Naive thymus-derived CD4-positive, alpha-beta T cell (primary cell): ENCODE measurements around the gene TMEM33. TPM values are rescaled to one million over a fixed set of nuclear protein-coding genes. Genes with fewer than 3 reads are reported as not detected.

Experiments used
- ATAC-seq: fragments of 150-1000 bp; cut with Tn5 transposase; 2 replicates; pipeline ENCODE4 v1.10.0; 2021; ENCODE audit warnings: mild to moderate bottlenecking, moderate library complexity
- CTCF ChIA-PET: fragments of 350-600 bp; sonication (Branson Sonifier 250); formaldehyde crosslinking; loops from one replicate; lab custom pipeline; 2021; ENCODE audit warnings: antibody characterized with exemption; lab: Charles Lee
- POLR2A ChIA-PET: fragments of 350-600 bp; sonication (Branson Sonifier 250); formaldehyde crosslinking; loops from one replicate; lab custom pipeline; 2021; ENCODE audit warnings: antibody characterized with exemption, inconsistent platforms; lab: Charles Lee
- DNase-seq, 9 donors: peaks; one replicate each; pipeline versions ENCODE4 v3.0.0 to v3.0.0-alpha.2; 2020 to 2022; ENCODE audit warnings: mixed read lengths in 1 of 9
- H3K27ac ChIP-seq: one replicate; pipeline ENCODE4 v1.7.0; 2013; ENCODE audit warnings: mild to moderate bottlenecking, low read depth, low read length, moderate library complexity
- H3K27me3 ChIP-seq, 2 donors: one replicate each; pipeline ENCODE4 v1.7.0; 2013; ENCODE audit warnings: low read length in 2 of 2, mild to moderate bottlenecking in 2 of 2, moderate library complexity in 2 of 2; ENCODE audit not compliant: control insufficient read depth in 2 of 2, insufficient read depth in 2 of 2
- H3K36me3 ChIP-seq, 3 experiments: 1 replicate in 2 of 3; 2 replicates in 1 of 3; pipeline ENCODE4 v1.7.0; 2013; ENCODE audit warnings: low read length in 3 of 3, mild to moderate bottlenecking in 3 of 3, moderate library complexity in 1 of 3; ENCODE audit not compliant: insufficient read depth in 3 of 3, control insufficient read depth in 2 of 3
- H3K4me1 ChIP-seq, 2 donors: one replicate each; pipeline ENCODE4 v1.7.0; 2013; ENCODE audit warnings: low read length in 2 of 2, mild to moderate bottlenecking in 2 of 2, moderate library complexity in 1 of 2; ENCODE audit not compliant: control insufficient read depth in 2 of 2, insufficient read depth in 2 of 2
- H3K4me3 ChIP-seq: 2 replicates; pipeline ENCODE4 v1.7.0; 2013; ENCODE audit warnings: mild to moderate bottlenecking, low read length
- H3K9me3 ChIP-seq, 3 experiments: 1 replicate in 2 of 3; 2 replicates in 1 of 3; pipeline ENCODE4 v1.7.0; 2013; ENCODE audit warnings: low read length in 3 of 3; ENCODE audit not compliant: control insufficient read depth in 2 of 3
- H3K27ac Mint-ChIP-seq, 9 donors: one replicate each; pipeline ENCODE4 v1.8.0; 2020 to 2022; ENCODE audit warnings: mixed read lengths in 9 of 9, mild to moderate bottlenecking in 8 of 9, moderate library complexity in 5 of 9, inconsistent platforms in 2 of 9
- H3K27me3 Mint-ChIP-seq, 5 donors: one replicate each; pipeline ENCODE4 v1.8.0; 2021 to 2022; ENCODE audit warnings: mixed read lengths in 5 of 5, mild to moderate bottlenecking in 1 of 5
- H3K36me3 Mint-ChIP-seq, 5 donors: one replicate each; pipeline ENCODE4 v1.8.0; 2020 to 2022; ENCODE audit warnings: mixed read lengths in 5 of 5, mild to moderate bottlenecking in 3 of 5, inconsistent platforms in 1 of 5
- H3K4me1 Mint-ChIP-seq, 7 donors: one replicate each; pipeline ENCODE4 v1.8.0; 2020 to 2022; ENCODE audit warnings: mixed read lengths in 7 of 7, mild to moderate bottlenecking in 3 of 7, inconsistent platforms in 1 of 7
- H3K4me3 Mint-ChIP-seq, 10 donors: one replicate each; pipeline ENCODE4 v1.8.0; 2020 to 2022; ENCODE audit warnings: mild to moderate bottlenecking in 10 of 10, mixed read lengths in 10 of 10, moderate library complexity in 6 of 10, inconsistent platforms in 2 of 10
- H3K9me3 Mint-ChIP-seq, 11 donors: one replicate each; pipeline ENCODE4 v1.8.0; 2020 to 2022; ENCODE audit warnings: mixed read lengths in 11 of 11, mild to moderate bottlenecking in 4 of 11, inconsistent platforms in 1 of 11, moderate library complexity in 1 of 11
- intact Hi-C, 2 donors: fragments of 100-400 bp; cut with micrococcal nuclease; formaldehyde crosslinking; loops; one replicate each; pipeline ENCODE4 v1.15.1; 2023
- polyA plus RNA-seq, 2 donors: library from polyadenylated mRNA; unstranded; fragments of 300-500 nt; fragmentation: Illumina TruSeq; gene quantifications; one replicate each; pipeline ENCODE4 v1.2.3, GENCODE V29; 2021
- total RNA-seq, 6 experiments: library from RNA in 5 of 6; stranded (reverse) in 5 of 6; gene quantifications; 1 replicate in 5 of 6; 2 replicates in 1 of 6; pipeline ENCODE4 v1.2.3 and lab custom pipeline; 2021 to 2026

Gene TMEM33
- total and polyA plus RNA-seq, 7 experiments from 2014 or later = 14.9 to 61.9 (median 30.9) TPM

DNA sequence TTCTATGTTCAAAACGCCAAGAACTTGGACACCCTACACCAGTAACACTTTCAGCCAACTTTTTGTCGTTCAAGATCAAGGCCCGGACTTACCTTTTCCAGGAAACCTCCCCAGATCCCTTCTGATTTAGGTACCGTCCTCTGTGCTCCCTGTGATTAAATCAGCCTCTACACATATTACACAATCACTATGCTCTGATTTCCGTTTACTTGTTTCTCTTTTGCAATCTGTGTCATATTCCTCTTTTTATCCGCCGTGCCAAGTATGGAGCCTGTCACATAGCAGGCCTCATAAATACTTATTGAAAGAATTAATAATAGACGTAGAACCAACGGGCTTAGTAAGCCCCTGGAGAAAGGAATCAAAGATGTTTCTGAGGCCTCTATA lies 722 bp upstream of the TMEM33 start:
- CTCF ChIA-PET = no interaction called here
- Mint-ChIP-seq H3K9me3 (peaks cover 0 to 3% (median 0%) of the 10 kb centered on the region in 11 donors), H3K36me3 (peaks cover 0 to 10% (median 1%) of the 10 kb centered on the region in 5 donors), H3K4me1 (peaks cover 36 to 57% (median 46%) of the 10 kb centered on the region in 7 donors), H3K27me3 (no peaks in the 10 kb centered on the region), H3K4me3 (peak overlapping the region; percentile 93 to 99 (median 96)), H3K27ac (peak overlapping the region; percentile 71 to 97 (median 89))
- no peak for DNase-seq
- Histone ChIP-seq H3K27ac (peak overlapping the region; percentile 80), H3K36me3 (peaks cover 0 to 12% (median 4%) of the 10 kb centered on the region in 3 experiments), H3K4me3 (peak overlapping the region; percentile 84), H3K27me3 (no peaks in the 10 kb centered on the region), H3K9me3 (no peaks in the 10 kb centered on the region), H3K4me1 (peaks cover 15 to 20% of the 10 kb centered on the region in 2 donors)
- peak; percentile 34 for ATAC-seq
- intact Hi-C loops = loop anchor here in 1 of 2 donors (5.0 kb wide), 1 partner anchor 723 kb away; the partner anchor contains the start of gene ATP8A1
- POLR2A ChIA-PET = interaction anchor here (0.6 to 2.6 kb wide), 3 partner anchors 13 to 56 kb away, joined by 3 to 11 read pairs (median 3); partner anchors contain the start of gene SLC30A9

DNA sequence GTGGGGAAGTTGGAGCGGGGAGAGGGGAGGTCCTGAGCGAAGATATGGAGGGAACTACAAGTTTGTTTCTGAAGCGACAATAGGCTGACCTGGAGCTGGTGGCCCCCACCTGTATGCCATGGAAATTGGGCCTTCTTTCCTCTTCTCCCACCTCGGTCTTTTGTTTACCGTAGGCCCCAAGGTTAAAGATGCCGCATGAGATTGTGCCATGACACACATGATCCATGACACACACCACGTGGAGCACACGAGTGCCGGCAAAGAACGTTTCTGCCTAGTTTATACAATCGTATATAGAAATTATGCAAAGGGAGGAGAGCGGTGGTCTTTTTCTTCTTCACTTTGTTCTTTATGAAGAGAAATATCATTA lies 408 bp downstream of the TMEM33 start:
- peak overlapping the region; percentile 93 to 99 (median 96) for H3K4me3 Mint-ChIP-seq
- intact Hi-C loops = loop anchor here (1.0 kb wide), 1 partner anchor 55 kb away; the partner anchor contains the start of gene SLC30A9 (in 2 of the 2)
- peaks cover 4 to 14% (median 6%) of the 10 kb centered on the region in 5 donors for H3K36me3 Mint-ChIP-seq
- peaks cover 38 to 55% (median 52%) of the 10 kb centered on the region in 7 donors for H3K4me1 Mint-ChIP-seq
- peaks cover 0 to 3% (median 0%) of the 10 kb centered on the region in 11 donors for H3K9me3 Mint-ChIP-seq
- H3K27me3 Mint-ChIP-seq = no peaks in the 10 kb centered on the region
- DNase-seq (peak in 2 of 9 donors; percentile 17 to 27), ATAC-seq (peak; percentile 14)
- H3K4me1 ChIP-seq = peaks cover 15 to 20% of the 10 kb centered on the region in 2 donors
- H3K9me3 ChIP-seq = no peaks in the 10 kb centered on the region
- ChIA-PET CTCF (no interaction called here), POLR2A (interaction anchor here (1.2 to 2.6 kb wide), 2 partner anchors 11 to 55 kb away, joined by 3 to 11 read pairs; partner anchors contain the start of gene SLC30A9)
- peaks cover 1 to 16% (median 6%) of the 10 kb centered on the region in 3 experiments for H3K36me3 ChIP-seq
- H3K27me3 ChIP-seq = no peaks in the 10 kb centered on the region
- H3K4me3 ChIP-seq = peak overlapping the region; percentile 84
- H3K27ac Mint-ChIP-seq = peak overlapping the region; percentile 71 to 97 (median 89)
- peak overlapping the region; percentile 80 for H3K27ac ChIP-seq

GRCh38 chr4:41939016-41939626 lies 3.9 kb downstream of the TMEM33 start:
- peaks cover 6 to 20% (median 9%) of the 10 kb centered on the region in 3 experiments for H3K36me3 ChIP-seq
- no peaks in the 10 kb centered on the region for H3K27me3 ChIP-seq
- H3K27ac ChIP-seq = no peak overlapping the region
- H3K4me3 Mint-ChIP-seq = no peak overlapping the region
- H3K9me3 ChIP-seq = no peaks in the 10 kb centered on the region
- no peaks in the 10 kb centered on the region for H3K27me3 Mint-ChIP-seq
- H3K9me3 Mint-ChIP-seq = peaks cover 0 to 3% (median 0%) of the 10 kb centered on the region in 11 donors
- H3K4me1 Mint-ChIP-seq = peaks cover 33 to 75% (median 61%) of the 10 kb centered on the region in 7 donors
- peak overlapping the region in 1 of 9 donors; percentile 37 for H3K27ac Mint-ChIP-seq
- no peak overlapping the region for H3K4me3 ChIP-seq
- no peak for DNase-seq
- CTCF ChIA-PET = no interaction called here
- peaks cover 4 to 25% (median 16%) of the 10 kb centered on the region in 5 donors for H3K36me3 Mint-ChIP-seq
- H3K4me1 ChIP-seq = peaks cover 15 to 20% of the 10 kb centered on the region in 2 donors
- POLR2A ChIA-PET = no interaction called here
- intact Hi-C loops = no loop called here
- ATAC-seq = no peak

GRCh38 chr4:41940834-41941233 lies 5.6 kb downstream of the TMEM33 start:
- ChIA-PET CTCF (interaction anchor here (0.5 kb wide), 1 partner anchor 87 kb away, joined by 4 read pairs; no protein-coding TSS in a partner anchor), POLR2A (no interaction called here)
- Histone ChIP-seq H3K4me3 (no peak overlapping the region), H3K4me1 (peaks cover 8 to 14% of the 10 kb centered on the region in 2 donors), H3K36me3 (peaks cover 15 to 23% (median 16%) of the 10 kb centered on the region in 3 experiments), H3K27ac (no peak overlapping the region), H3K9me3 (no peaks in the 10 kb centered on the region), H3K27me3 (no peaks in the 10 kb centered on the region)
- intact Hi-C loops = no loop called here
- Mint-ChIP-seq H3K4me3 (no peak overlapping the region), H3K4me1 (peaks cover 24 to 58% (median 45%) of the 10 kb centered on the region in 7 donors), H3K27ac (no peak overlapping the region), H3K27me3 (no peaks in the 10 kb centered on the region), H3K36me3 (peaks cover 4 to 32% (median 12%) of the 10 kb centered on the region in 5 donors), H3K9me3 (no peaks in the 10 kb centered on the region)
- DNase-seq = no peak
- ATAC-seq = no peak

- peaks cover 7 to 33% (median 21%) of the 10 kb centered on the region in 7 donors for H3K4me1 Mint-ChIP-seq
- no peak overlapping the region for H3K27ac ChIP-seq
- intact Hi-C loops = no loop called here
- H3K36me3 ChIP-seq = peaks cover 15 to 35% (median 20%) of the 10 kb centered on the region in 3 experiments
- ChIA-PET CTCF (no interaction called here), POLR2A (no interaction called here)
- DNase-seq = no peak
- H3K27ac Mint-ChIP-seq = no peak overlapping the region
- H3K27me3 Mint-ChIP-seq = no peaks in the 10 kb centered on the region
- no peaks in the 10 kb centered on the region for H3K27me3 ChIP-seq
- H3K36me3 Mint-ChIP-seq = peaks cover 4 to 35% (median 10%) of the 10 kb centered on the region in 5 donors
- no peak overlapping the region for H3K4me3 ChIP-seq
- ATAC-seq = no peak
- H3K9me3 ChIP-seq = no peaks in the 10 kb centered on the region
- no peak overlapping the region for H3K4me3 Mint-ChIP-seq
- H3K9me3 Mint-ChIP-seq = no peaks in the 10 kb centered on the region
- no peaks in the 10 kb centered on the region for H3K4me1 ChIP-seq
Measured at GRCh38 chr4:41943506-41943905, 8.3 kb downstream of the TMEM33 start.

DNA sequence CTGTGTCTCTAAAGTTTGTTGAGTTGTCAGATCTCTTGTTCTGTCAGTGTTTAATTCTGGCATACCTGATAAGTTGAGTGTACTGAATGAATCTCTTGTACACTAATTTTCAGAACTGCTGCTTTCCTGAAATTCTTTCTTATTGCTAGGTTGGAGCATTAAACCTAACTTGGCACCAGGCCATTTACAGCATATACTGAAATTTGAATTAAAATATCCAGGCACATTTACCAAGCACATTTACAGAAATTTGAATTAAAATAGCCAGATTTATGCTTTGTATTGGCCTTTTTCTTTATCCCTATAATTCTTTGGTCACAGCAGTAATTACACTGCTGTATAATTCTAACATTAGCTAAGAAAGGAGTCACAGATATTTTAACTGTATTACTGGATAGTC lies 8.9 kb downstream of the TMEM33 start:
- H3K27ac Mint-ChIP-seq = no peak overlapping the region
- Histone ChIP-seq H3K36me3 (peaks cover 15 to 35% (median 20%) of the 10 kb centered on the region in 3 experiments), H3K4me3 (no peak overlapping the region), H3K27ac (no peak overlapping the region), H3K4me1 (no peaks in the 10 kb centered on the region), H3K9me3 (no peaks in the 10 kb centered on the region), H3K27me3 (no peaks in the 10 kb centered on the region)
- ChIA-PET CTCF (no interaction called here), POLR2A (interaction anchor here (0.6 kb wide), 1 partner anchor 221 kb away, joined by 3 read pairs; no protein-coding TSS in a partner anchor)
- no peaks in the 10 kb centered on the region for H3K9me3 Mint-ChIP-seq
- peaks cover 4 to 33% (median 13%) of the 10 kb centered on the region in 5 donors for H3K36me3 Mint-ChIP-seq
- no peak overlapping the region for H3K4me3 Mint-ChIP-seq
- ATAC-seq = no peak
- peaks cover 5 to 30% (median 15%) of the 10 kb centered on the region in 7 donors for H3K4me1 Mint-ChIP-seq
- no peaks in the 10 kb centered on the region for H3K27me3 Mint-ChIP-seq
- DNase-seq = no peak
- intact Hi-C loops = no loop called here
